GM19023 (cell line): ENCODE measurements around the gene B3GALNT1.

Experiments
- ATAC-seq: cut with Tn5 transposase; IDR thresholded peaks from one replicate; pipeline ENCODE4 v1.9.1; 2021; ENCODE audit warnings: mild to moderate bottlenecking, moderate library complexity; ENCODE audit not compliant: unreplicated experiment

Gene B3GALNT1

DNA sequence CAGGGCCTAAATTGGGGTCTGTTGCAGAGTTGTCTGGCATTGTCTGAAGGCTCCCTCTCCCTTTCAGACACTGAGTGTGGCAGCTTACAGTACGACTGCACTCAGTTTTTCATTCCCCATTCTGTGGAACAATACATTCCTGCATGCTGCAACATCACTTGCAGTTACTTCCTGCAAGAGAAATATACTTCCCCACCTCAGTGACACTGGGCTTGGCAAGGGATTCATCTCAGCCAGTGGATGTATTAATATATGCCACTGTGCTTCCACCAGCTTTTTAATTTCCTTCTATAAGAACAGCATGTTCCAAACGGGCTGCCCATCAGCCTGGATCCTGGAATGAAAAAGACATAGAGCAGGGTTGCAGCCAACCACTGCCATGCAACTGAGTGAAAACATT is 23.1 kb downstream of the B3GALNT1 start:
- ATAC-seq = peak; percentile 30

DNA sequence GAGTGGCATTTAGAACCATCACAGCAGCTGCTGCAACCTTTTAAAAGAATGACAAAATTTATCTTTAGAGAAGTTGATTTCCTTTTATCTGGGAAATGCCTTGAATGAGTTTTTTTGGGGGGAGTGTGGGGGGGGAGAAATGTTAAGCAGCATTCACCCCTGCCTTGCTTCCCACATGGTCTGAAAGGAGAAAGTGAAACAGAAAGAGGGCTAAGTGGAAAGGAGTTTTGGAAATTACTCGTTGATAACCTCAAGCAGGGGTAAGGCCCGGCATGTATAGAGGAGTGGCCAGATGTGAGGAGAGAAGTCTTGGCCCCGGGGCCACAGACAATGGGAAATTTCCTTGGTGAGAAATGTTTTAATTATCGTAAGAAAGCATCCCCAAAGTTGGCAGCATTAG is 23.5 kb downstream of the B3GALNT1 start:
- ATAC-seq = peak; percentile 80

DNA sequence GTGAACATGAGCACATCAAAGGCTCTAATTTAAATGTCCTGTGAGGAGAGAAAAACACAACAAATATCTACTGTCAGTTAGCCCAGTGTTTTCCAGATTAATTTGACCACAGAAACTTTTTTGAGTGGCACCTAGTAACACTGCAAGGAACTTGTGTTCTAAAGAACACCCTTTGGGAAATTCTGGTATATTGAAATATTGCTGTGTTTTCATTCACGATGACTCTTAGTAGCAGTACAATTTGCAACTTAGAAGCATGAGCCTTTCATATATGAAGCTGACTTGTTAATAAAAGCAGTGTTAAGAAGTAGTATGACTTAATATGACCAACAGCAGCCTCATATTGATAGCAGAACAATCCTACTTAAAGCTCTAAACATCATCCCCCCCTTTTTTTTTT is 32.0 kb downstream of the B3GALNT1 start:
- no peak for ATAC-seq

DNA sequence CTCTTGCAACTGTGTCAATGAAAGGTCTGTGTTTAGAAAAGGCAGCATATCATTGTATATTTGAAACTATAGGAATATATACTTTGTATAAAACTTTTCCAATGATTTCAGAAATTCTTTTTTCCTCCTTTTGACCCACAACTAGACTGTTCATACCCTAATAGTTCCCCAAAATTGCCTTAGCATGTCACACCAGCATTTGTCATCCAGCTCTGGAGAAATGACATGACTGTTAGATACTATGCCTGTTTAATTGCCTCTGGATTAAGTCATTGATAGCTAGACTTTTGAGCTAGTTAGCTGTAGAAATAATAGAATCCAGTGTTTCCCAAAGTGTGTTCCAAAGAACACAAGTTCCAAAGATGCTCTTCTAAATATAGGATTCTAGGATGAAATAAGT is 32.4 kb downstream of the B3GALNT1 start:
- no peak for ATAC-seq

DNA sequence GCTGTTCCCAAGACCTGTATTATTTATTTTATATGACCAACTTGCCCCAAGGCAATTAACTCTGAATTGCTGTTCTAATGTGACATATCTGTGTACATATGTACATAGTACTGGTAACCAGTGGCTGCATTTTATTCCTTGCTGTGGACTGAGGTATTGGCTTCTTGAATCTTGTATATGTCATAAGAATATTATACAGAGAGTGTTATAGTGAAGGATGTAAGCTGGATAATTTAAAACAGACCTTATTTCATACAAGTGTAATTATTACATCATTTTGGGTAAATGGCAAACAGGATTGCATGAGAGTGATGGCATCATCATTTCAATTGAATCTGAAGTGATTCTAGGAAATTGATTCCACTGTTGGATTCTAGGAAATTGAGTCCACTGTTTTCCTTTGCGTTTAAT is 32.9 kb downstream of the B3GALNT1 start:
- no peak for ATAC-seq

DNA sequence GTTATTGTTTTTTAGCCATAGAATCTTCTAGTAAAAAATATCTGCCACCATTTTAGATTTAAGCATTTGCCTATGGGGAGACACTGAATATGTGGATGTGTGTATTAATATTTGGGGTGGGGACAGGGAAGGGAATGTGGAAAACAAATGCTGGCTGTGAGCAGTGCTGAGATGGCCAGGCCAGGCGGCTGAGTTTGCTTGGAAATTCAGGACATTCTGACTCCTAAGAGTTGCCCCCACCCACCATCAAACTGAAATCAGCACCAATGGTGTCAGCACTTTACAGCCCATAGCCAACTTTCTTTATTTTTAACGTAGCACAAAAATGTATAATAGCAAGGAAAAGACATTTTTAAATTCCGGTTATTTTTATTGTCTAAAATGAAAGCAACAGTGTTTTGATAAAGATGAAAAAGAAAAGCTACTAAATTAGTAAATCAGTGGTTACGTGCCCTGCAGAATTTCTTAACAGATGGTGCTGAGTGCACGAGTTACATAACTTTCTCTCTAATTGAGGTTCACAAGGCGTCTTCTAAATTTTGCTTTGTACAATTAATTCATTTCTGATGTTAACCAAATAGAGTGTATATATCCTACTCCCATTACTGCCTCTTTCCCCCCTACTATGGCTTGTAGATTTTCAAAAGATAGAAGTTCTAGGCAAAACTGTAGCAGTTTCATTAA is 34.0 kb downstream of the B3GALNT1 start:
- no peak for ATAC-seq

DNA sequence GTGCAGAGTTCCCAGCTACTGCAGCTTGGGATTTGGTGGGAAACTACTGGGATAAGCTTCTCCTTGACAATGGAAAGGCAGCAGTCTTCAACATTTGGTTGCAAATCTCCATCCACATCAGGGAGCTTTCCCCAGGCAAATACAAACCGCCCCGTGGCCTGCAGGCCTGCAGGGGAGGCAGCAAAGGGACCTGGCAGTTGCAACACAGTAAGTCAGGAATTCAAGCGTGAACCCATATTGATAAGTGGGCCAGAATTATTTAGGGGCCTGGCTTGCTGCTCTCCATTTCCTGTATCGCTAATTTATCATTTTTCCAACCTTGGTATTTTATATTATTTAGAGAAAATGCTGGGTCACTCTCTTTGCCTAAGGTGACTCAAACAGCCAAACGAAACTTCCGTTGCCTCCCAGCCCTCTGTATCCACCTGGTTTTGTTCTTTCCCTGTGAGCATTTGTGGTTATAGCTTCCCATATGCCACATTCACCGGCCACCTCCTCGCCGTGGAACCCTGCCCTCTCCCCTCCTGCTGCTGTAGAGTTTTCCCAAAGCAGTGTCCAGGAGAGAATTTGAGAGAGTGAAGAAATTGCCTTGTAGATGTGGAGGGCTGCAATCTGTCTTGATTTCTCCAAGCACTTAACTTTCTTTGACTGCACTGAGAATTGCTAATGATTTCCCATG is 34.8 kb downstream of the B3GALNT1 start:
- ATAC-seq = no peak

DNA sequence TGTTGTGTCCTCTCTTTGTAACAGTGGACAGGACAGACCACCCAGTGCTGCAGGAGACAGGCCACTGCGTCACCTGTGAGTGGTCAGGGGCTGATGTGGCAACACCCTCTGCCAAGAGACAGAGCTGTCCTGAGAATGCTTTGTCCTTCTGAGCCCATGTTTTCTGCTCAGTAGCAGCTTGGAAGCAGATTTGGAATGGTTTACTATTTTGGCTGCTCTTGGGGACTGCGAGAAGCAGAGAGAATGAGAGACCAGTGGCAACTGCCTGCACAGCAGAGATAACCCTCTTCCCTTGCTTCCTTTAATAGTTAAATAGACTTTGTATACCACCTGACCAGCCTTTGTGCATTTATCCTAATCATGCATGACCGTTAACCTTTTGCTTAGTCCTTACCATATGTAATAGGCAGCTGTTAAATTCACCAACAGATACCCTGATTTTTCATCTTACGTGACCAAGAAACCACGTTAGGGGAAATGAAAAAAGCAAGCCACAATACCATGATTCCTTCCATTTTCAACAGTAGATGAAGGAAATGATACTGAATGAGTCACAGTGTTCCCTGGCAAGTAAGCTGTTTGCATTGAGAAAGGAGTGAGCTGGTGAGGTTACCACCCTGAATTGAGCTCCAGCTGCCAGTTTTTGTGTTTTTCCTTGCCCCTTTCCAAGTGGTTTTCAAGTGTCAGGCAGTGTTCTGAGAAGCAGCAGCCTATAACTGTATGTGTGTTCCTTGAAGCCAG is 35.5 kb downstream of the B3GALNT1 start:
- ATAC-seq = peak; percentile 95

DNA sequence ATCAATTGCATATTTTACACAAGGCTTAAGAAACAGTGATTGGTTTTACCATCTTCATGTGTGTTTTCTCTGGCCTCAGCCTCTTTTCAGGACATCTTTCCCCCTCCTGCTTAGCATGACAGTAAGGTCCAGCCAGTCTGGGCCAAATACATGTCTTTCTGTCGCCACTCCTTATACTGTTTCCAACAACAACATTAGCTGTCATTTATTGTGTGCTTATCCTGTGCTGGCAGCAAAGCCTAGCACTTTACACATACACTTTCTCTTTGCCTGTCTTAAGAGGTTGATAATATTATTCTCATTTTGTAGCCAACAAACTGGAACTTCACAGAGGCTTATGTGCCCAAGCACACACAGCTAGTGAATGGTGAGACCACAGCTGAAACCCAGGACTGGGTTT is 37.8 kb downstream of the B3GALNT1 start:
- no peak for ATAC-seq

DNA sequence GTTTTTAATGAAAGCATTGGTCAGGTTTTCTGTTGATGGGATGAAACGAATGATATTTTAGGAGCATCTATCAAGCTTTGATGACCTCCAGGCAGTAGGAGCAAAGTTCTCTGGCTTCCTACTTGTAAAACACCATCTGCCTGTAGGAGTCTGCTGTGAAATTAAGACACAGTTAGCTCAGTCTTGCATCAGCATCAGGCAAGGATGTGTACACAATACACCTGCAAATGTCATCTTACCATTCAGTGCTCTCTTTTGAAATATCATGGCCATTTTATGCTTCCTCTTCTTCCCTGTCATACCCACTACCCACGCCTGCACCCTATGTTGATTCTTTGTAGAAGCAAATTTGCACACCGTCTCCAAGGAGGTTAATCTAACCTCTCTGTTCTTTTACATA is 38.2 kb downstream of the B3GALNT1 start:
- ATAC-seq = no peak

DNA sequence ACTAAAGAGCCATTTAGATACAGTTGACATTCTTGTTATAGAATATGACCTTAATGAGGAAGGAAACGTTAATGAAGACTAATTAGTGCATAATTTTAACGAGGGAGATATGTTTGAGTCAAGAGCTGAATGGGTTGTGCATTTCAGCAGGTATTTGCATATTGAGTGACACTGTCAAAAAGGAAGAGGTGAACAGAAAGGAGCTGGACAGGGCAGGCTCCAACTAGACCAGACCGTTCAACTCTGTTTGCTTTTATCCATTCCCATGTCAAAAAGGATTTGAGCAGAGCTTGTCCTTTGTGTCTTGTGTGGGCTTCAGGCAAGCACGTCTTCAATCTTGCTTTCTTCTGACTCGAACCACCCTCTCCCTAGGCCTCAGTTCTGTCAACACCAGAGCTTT is 40.7 kb downstream of the B3GALNT1 start:
- no peak for ATAC-seq

DNA sequence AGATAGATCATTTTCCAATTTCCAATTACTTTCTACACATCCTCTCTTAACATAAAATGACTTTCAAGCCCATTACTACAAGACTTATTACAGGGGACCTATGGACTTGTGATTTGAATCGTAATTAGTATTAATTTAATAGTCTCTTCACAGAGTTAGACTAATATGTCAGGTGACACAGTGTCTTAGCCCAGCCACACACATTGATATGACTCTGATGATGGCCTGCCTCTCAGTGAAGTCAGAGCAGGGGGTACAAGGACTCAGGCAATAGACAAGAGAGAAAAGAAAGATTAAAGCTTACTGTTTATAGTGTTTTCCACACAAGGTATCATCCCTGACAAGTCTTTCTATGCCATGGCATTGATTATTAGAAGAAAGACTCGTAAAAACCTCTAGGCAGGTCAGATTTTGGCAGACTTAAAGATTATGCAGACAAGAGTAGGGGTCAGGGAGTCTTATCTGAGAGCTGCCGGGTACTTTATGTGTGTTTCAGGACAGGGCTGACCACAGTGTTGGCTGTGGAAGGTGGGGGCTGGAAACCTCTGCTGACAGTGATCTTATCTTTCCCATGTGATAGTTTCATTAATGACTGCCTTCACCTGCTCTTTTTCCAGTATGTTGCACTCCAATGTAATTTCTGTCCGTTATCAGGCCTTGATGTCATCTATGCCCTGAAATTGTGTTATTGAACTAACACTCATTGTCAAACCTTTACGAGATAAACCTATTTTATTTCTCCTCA is 50.1 kb downstream of the B3GALNT1 start:
- ATAC-seq = no peak

DNA sequence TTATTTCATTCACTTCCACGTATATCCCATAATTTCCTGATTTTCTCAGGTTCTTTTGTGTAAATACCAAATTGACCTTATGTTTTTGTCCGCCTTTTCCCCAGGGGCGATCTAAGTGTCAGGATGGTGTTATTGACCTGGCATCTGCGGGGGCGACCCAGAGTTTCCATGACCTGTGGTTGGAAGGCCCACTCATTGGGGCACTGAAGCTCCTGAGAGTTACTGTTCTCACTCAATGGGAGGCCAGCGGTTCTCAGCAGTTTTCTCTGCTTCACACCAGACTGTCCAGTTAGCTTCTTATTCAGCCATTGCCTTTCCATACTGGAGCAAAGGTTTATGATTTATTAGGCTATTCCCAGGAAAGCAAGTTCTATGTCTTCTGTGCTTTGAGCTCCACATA is 53.3 kb downstream of the B3GALNT1 start:
- no peak for ATAC-seq

DNA sequence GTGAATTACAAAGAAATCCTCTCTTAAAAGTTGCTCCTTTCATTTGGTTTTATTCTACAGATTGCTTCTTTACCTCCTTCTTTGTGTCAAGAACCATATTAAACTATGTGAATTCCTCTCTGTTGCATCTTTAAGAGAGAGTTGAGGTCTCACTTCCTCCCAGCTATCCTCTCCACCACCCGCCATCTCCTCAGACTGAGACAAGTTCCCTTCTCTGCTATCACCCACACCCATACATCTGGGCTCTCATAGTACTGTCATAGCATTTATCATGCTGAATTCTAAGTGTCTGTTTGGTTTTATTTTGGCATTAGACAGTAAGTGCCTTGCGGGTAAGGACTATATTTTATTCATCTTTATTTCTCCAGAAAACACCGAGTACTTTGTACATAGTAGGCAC is 54.2 kb downstream of the B3GALNT1 start:
- no peak for ATAC-seq

DNA sequence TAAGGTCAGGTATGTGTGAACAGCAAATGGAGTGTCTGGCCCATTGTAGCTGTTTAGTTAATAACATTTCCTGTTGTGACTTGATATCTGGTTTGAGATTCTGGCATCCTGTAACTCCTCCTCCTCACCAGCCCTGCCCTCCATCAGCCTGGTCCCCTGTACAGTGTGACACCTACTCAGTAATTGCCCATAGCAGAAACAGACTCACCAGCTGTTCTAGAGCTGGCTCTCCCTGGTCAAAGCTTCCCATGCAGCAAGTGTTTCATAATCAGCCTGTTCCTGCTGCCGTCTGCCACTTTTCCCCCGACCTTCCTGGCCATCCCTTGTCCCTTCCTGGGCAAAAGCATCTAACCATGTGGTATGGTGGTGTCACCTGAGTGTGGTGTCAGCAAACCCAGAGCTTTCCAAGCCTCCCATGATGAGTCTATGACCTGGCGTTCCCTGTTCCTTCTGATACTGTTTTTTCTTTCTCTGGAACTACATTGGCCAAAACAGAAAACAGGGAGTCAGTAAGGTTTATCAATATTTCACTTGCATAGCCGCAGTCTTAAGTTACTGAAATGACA is 55.4 kb downstream of the B3GALNT1 start:
- no peak for ATAC-seq

DNA sequence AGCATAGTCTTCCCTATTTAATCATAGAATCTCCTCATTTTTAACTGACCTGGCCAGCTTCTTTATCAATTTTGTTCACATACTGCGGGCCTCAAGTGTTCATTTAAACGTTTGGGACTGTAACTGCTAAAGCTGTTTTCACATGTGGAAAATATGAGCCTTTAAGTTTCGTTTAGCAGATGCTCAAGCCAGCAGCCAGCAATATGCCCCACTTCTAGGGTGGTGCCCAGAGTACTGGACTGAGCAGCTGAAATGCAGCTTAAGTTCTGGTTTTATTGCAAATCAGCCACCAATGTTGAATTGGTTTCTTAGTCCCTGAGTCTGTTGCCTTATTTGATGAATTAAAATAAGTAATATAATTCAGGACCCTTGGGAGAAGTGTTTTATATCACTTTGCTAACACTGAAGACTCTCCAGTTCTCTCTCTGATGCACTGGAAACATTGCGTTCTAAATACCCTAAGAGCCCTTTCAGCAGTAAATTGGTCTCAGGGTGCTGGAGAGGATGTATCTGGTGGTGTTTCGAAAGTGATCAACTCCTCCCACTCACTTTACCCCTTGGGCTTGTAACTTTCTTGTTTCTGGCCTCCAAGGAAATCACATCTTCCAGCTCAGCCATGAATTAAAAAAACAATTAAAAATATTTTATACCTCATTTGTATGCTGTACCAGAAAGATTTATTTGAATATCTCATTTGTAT is 61.7 kb downstream of the B3GALNT1 start:
- ATAC-seq = peak; percentile 58

DNA sequence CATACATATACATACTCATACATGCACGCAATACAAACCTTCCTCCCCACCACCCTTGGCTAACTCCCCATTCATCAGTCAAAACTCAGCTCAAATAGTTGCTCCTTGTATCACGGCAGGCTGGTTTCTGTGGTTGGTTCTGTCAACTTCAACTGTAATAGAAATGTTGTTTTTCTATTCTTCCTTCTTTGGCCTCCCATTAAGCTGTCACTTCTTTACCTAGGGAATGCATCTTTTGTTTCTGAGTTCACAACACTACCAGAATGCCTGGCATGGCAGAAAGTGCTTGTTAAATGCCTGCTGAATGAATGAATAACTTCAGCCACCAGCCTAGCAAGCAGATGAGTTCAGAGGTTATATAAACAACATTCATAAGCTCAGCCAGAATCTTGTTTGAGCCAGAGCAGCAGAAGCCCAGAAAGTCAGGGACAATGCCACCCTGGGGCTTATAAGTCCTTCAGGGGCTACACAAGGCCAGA is 63.1 kb downstream of the B3GALNT1 start:
- ATAC-seq = peak; percentile 54

DNA sequence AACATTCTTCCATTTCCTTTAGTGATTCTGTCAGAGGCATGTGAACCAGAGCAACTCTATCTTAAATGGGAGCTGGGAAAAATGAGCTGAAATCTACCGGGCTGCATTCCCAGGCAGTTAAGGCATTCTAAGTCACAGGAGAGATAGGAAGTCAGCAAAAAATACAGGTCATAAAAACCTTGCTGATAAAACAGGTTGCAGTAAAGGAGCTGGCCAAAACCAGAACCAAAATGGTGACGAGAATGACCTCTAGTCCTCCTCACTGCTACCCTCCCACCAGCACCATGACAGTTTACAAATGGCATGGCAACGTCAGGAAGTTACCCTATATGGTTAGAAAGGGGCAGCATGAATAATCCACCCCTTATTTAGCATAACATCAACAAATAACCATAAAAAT is 66.4 kb downstream of the B3GALNT1 start:
- no peak for ATAC-seq

DNA sequence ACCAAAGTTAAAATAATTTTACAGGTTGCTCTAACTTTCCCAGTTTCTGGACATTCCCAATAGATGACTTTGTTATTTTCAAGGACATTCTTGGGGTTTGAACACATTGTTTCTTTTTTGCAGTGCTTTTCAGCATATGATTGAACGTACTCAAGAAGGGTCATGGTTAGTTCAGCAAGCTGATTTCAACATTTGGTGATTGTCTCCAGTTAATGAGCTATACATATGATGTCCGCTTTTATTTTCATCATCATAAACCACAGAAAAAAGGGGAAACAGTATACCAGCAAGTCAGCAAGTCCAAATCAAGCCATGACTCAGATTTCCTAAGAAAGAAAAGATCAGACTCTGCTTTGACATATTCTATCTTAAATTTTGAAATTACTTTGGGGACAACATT is 69.4 kb downstream of the B3GALNT1 start:
- ATAC-seq = no peak

DNA sequence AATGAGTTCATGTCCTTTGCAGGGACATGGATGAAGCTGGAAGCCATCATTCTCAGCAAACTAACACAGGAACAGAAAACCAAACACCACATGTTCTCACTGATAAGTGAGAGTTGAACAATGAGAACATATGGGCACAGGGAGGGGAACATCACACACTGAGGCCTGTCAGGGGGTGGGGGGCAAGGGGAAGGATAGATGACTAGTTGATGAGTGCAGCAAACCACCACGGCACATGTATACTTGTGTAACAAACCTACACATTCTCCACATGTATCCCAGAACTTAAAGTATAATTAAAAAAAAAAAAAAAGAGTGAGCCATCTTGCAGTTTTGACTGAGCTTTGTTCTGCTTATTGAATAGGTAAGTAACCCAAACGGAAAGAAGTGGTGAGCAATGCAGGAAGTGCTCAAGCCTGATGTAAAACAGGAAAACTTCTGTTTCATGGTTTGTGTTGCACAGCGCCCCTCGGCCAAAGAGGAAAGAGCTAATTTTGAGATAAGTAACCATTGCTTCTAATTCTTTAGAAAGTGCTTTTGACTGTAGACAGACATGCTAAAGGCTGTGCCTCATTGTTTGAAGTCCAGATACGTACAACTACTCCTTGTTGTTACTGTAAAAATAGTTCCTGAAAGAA is 70.1 kb downstream of the B3GALNT1 start:
- peak; percentile 69 for ATAC-seq
